DMS53 treated with DMSO at 0.1 percent for 48 hours (cell line): Measurements from ENCODE around the gene PPP1CA.
"Not testable (repeated sequence)": the region's sequence is repeated elsewhere in the genome, so short reads cannot be mapped to it uniquely, and the experiment has no call there.

ENCODE experiments used
- DNase-seq: peaks from one replicate; lab custom pipeline; 2025; ENCODE audit not compliant: unreplicated experiment; lab: John Stamatoyannopoulos, UW

Gene PPP1CA

DNA sequence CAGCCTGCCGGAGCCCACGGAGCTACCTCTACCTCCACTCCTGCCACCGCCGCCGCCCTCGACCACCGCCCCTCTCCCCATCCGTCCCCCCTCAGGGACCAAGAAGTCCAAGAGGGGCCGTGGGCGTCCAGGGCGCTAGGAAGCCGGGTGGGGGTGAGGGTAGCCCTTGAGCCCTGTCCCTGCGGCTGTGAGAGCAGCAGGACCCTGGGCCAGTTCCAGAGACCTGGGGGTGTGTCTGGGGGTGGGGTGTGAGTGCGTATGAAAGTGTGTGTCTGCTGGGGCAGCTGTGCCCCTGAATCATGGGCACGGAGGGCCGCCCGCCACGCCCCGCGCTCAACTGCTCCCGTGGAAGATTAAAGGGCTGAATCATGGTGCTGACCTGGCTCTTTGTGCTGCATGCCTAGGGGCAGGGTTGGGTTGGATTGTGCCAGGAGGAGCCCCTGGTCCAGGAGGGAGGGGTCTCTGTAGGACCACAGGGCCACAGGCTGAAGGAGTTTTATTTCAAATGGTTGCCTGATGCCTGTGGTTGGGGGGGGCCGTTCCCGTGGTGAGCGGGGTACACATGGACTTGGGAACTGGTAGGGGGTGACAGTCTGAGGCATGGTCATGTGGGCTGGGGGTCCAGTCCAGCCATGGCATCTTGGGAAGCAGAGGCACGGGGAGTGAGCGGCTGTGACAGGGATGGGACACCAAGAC lies 33.5 kb upstream of the PPP1CA start:
- DNase-seq: no peak

- DNase-seq: no peak
Measured at GRCh38 chr11:67434395-67434881, 32.8 kb upstream of the PPP1CA start.

DNA sequence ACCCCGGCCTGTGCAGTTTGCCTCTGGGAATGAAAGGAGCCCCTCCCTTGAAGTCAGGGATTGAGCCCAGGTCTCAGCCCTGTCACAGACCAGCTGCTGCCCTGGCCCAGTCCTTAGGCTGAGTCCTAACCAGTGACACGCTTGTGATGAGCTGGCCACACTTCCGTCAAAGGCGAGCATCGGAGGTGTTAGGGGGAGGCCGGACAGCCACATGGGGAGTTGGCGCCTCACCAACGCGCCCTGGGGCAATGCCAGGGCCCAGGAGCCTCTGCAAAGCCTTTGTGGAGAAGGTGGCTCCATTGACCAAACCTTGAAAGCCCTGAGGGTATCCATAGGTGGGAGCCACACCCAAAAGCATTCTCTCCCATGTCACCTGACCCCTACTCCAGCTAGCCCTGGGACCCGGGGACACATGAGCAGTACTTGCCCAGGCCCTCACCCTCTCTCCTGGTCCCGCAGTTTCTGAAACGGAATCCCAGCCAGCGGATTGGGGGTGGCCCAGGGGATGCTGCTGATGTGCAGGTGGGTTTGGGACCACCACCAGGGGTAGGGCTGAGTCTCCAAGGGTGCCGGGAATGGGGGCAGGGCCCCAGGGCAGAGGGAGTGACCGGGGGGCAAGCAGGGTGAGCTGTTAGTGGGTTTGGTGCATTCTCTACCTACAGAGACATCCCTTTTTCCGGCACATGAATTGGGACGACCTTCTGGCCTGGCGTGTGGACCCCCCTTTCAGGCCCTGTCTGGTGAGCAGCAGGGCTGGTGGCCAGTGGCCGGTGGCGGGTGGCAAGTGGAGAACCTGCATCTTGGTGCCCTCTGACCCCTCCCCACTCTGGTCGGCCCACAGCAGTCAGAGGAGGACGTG lies 32.1 kb upstream of the PPP1CA start:
- no peak for DNase-seq

- no peak for DNase-seq
Measured at GRCh38 chr11:67432655-67433349, 31.1 kb upstream of the PPP1CA start.

- DNase-seq: no peak
Measured at GRCh38 chr11:67431346-67432249, 29.9 kb upstream of the PPP1CA start.

GRCh38 chr11:67429722-67430121 lies 28.1 kb upstream of the PPP1CA start:
- DNase-seq: no peak

DNA sequence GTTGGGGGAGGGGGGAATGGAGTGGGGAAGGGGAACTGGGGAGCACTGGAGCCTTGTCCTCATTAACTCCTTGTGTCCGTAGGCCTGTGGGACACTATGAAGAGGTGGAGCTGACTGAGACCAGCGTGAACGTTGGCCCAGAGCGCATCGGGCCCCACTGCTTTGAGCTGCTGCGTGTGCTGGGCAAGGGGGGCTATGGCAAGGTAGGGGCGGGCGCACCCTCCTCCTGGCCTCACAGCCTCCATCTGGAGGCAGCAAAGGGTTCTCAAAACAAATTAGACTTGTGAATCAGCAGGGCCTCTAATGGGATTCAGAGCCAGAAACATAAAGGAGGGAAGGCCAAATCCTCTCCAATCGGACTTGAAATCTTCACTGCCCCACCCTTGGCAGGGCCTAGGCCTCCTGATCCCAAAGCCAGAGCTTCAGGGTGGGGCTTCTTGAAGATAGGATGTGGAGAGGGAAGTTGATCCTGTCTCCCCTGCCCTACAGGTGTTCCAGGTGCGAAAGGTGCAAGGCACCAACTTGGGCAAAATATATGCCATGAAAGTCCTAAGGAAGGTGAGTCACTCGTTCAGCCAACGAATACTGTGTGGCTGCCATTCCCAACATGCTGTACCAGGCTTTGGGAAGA lies 27.5 kb upstream of the PPP1CA start:
- DNase-seq: no peak

DNA sequence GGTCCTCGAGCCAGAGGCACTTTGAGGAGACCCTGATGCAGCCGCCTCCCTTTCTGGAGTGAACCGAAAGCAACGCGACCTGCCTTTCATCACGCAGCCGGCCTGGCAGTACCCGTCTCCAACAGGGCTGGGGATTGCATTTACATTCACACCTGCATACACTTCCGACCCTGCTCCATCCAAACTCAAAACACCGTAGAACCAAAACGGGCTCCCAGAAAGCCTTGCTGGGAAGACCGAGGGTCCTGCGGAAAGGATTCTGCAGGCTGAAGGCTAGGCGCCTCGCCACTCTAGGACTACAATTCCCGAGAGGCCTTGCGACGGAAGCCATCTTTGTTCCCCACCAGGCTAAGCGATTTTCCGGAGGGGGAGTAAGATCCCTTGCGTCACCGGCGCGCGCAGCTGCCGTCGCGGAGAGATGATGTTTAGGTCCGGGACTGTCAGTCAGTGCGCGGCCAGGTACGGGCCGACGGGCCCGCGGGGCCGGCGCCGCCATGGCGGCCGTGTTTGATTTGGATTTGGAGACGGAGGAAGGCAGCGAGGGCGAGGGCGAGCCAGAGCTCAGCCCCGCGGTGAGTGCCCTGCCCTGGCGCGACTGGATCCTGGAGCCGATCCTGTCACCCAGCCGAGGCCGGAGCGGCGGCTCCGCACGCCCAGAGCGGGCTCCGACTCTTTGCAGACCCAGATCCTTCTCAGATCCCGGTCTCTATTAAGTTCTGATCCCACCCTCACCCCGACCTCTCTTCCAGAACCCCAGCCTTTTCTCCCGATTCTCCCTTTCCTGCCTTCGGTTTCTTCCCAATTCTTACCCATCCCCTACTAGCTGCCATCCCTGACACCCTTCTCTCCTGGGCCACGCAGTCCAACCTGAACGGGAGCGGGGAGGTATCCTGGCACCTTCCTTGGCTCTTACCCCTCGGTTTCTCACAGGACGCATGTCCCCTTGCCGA lies 26.7 kb upstream of the PPP1CA start, which contains the start of gene RPS6KB2:
Gene RPS6KB2 (plus strand): TSS at position 443 of the 950 bp plus-strand sequence. CDS start 52 bp downstream, at position 495.
- DNase-seq: peak; percentile 97

GRCh38 chr11:67427364-67427859 lies 25.8 kb upstream of the PPP1CA start:
- DNase-seq: not testable (repeated sequence)

- no peak for DNase-seq
Measured at GRCh38 chr11:67423891-67424613, 22.4 kb upstream of the PPP1CA start.

DNA sequence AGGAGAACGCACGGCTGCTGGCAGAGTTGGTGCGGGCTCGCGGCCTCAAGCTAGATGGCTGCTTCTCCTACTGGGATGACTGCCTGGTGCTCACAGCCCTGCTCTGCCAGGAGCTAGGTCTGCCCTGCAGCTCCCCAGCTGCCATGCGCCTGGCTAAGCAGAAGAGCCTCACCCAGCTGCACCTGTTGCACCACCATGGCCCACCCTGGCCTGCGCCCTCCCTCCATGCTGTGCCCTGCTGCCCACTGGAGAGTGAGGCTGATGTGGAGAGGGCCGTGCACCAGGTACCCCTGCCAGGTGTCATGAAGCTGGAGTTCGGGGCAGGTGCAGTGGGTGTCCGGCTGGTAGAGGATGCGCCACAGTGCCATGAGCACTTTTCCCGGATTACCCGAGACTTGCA lies 21.8 kb upstream of the PPP1CA start:
- DNase-seq: no peak

DNA sequence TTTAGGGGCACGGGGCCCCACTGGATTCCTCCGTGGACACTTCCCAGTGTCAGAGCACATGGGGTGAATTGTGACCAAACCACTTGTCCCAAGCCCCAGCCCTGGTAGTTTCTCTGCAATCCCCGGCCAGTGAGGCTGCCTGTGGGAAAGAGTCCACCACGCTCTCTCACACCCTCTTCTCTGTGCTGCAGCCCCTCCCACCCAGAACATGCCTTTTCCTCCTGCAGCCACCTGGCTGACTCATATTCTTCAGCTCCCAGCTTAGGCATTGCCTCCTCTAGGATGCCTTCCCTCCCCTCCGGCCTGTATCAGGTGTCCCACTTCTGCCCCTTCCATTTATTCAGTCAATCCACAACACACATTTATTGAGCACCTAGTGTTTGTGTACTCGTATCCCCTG lies 21.2 kb upstream of the PPP1CA start:
- no peak for DNase-seq

GRCh38 chr11:67421430-67422031 lies 19.9 kb upstream of the PPP1CA start:
- no peak for DNase-seq

DNA sequence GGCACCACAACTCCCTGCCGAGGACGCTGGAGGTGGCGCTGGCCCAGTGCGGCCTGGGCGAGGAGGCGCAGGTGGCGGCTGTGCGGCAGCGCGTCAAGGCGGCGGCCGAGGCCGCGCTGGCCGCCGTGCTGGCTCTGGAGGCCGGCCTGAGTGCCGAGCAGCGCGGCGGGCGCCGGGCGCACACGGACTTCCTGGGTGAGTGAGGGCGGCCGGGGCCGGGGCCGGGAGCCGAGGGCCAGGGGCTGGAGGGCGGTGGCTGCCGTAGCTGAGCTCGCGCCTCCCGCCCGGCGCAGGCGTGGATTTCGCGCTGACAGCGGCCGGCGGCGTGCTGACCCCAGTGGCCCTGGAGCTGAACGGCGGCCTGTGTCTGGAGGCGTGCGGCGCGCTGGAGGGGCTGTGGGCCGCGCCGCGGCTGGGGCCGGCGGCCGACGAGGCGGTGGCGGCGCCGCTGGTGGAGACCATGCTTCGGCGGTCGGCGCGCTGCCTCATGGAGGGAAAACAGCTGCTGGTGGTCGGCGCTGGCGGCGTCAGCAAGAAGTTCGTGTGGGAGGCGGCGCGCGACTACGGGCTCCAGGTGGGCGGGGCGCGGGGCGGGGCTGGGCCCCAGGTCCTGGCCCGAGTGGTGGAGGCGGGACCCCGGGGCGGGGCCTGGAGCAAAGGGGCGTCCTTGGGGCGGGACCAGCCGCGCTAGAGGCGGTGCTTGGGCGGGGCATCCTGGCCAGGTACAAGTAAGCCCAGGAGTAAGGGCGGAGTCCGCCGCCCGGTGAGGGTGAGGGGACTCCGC lies 19.2 kb upstream of the PPP1CA start:
- peak; percentile 85 for DNase-seq

GRCh38 chr11:67420147-67420645 lies 18.5 kb upstream of the PPP1CA start:
- DNase-seq: no peak

GRCh38 chr11:67419325-67420049 lies 17.8 kb upstream of the PPP1CA start:
- DNase-seq: no peak
